HCT116 (cell line): ENCODE measurements around the gene DCP1A. TPM values are rescaled to one million over a fixed set of nuclear protein-coding genes. Genes with fewer than 3 reads are reported as not detected.

Experiments
- ATAC-seq: fragments of 200-7000 bp; cut with Tn5 transposase; 2 replicates; pipeline ENCODE4 v1.9.1; 2020; ENCODE audit warnings: mild to moderate bottlenecking, moderate library complexity
- BruUV-seq: library from RNA; stranded (reverse); fragments of 400-500 nt; replicated peaks from 2 replicates; lab custom pipeline; 2021; lab: Mats Ljungman, UMichigan
- CTCF ChIA-PET: fragments of 300-600 bp; sonication (Branson Sonifier 250); formaldehyde crosslinking; loops from one replicate; lab custom pipeline; 2021; ENCODE audit warnings: antibody characterized with exemption; lab: Charles Lee
- POLR2A ChIA-PET: fragments of 300-600, 350-600 bp; sonication (Branson Sonifier 250); formaldehyde crosslinking; loops from one replicate; lab custom pipeline; 2021; ENCODE audit warnings: antibody characterized with exemption; lab: Charles Lee
- RAD21 ChIA-PET, 2 experiments: fragments of 300-600 bp; sonication (Branson Sonifier 250); formaldehyde crosslinking; loops; one replicate each; lab custom pipeline; 2023; ENCODE audit warnings: low total read pairs in 2 of 2; ENCODE audit not compliant: uncharacterized antibody in 2 of 2, unreplicated experiment in 2 of 2, low non-redundant PET in 1 of 2; lab: Charles Lee
- DNase-seq: peaks from one replicate; pipeline ENCODE4 v3.0.0-alpha.2; 2010; ENCODE audit warnings: low read depth, low spot score
- H2AFZ ChIP-seq: fragments of 200-600 bp; shearing (Covaris generic), sonication (generic); 2 replicates; pipeline ENCODE4 v1.6.1; 2017; ENCODE audit warnings: low read depth, mixed run types, mixed read lengths, antibody characterized with exemption, low read length; ENCODE audit not compliant: poor library complexity, severe bottlenecking
- H3K27ac ChIP-seq: 2 replicates; pipeline ENCODE4 v1.5.1; 2012; ENCODE audit warnings: low read depth, low read length
- H3K27me3 ChIP-seq: fragments of 200-600 bp; sonication (generic); 2 replicates; pipeline ENCODE4 v1.6.1; 2016; ENCODE audit warnings: mixed run types, low read length, mixed read lengths; ENCODE audit not compliant: insufficient read depth
- H3K36me3 ChIP-seq, 2 experiments: fragments of 200-500 bp in 1 of 2; fragments of 200-600 bp in 1 of 2; sonication (Bioruptor generic) in 1 of 2; sonication (generic) in 1 of 2; 2 replicates each; pipeline versions ENCODE4 v1.5.1 to v1.6.1; 2014 to 2016; ENCODE audit warnings: low read length in 2 of 2, inconsistent platforms in 1 of 2, mixed read lengths in 1 of 2, mixed run types in 1 of 2; ENCODE audit not compliant: insufficient read depth in 2 of 2, control insufficient read depth in 1 of 2
- H3K4me1 ChIP-seq, 2 experiments: fragments of 200-600 bp in 1 of 2; sonication (generic) in 1 of 2; 2 replicates each; pipeline versions ENCODE4 v1.5.1 to v1.6.1; 2012 to 2017; ENCODE audit warnings: low read length in 2 of 2, inconsistent platforms in 1 of 2, mild to moderate bottlenecking in 1 of 2, mixed read lengths in 1 of 2, mixed run types in 1 of 2, moderate library complexity in 1 of 2; ENCODE audit not compliant: insufficient read depth in 2 of 2, control insufficient read depth in 1 of 2
- H3K4me2 ChIP-seq: fragments of 200-600 bp; sonication (generic); 2 replicates; pipeline ENCODE4 v1.6.1; 2017; ENCODE audit warnings: mixed run types, low read length, mixed read lengths
- H3K4me3 ChIP-seq, 2 experiments: fragments of 200-600 bp in 1 of 2; sonication (generic) in 1 of 2; replicated peaks in 1 of 2; 2 replicates each; pipeline ENCODE4 v1.5.1; 2011 to 2016; ENCODE audit warnings: low read length in 2 of 2, control low read depth in 1 of 2, low read depth in 1 of 2, mild to moderate bottlenecking in 1 of 2, mixed read lengths in 1 of 2, mixed run types in 1 of 2
- H3K79me2 ChIP-seq: fragments of 200-600 bp; sonication (generic); 2 replicates; pipeline ENCODE4 v1.6.1; 2017; ENCODE audit warnings: mild to moderate bottlenecking, mixed run types, low read length, moderate library complexity, mixed read lengths; ENCODE audit not compliant: insufficient read depth
- H3K9ac ChIP-seq: fragments of 200-600 bp; sonication (generic); 2 replicates; pipeline ENCODE4 v1.6.1; 2016; ENCODE audit warnings: low read length, mixed read lengths
- H3K9me2 ChIP-seq: fragments of 200-600 bp; sonication (generic), shearing (Covaris generic); 2 replicates; pipeline ENCODE4 v1.6.1; 2017; ENCODE audit warnings: mixed run types, mild to moderate bottlenecking, moderate library complexity; ENCODE audit not compliant: insufficient read depth
- H3K9me3 ChIP-seq, 2 experiments: fragments of 200-500 bp in 1 of 2; fragments of 200-600 bp in 1 of 2; sonication (Bioruptor generic) in 1 of 2; sonication (generic) in 1 of 2; 2 replicates each; pipeline ENCODE4 v1.6.1; 2014 to 2017; ENCODE audit warnings: low read length in 2 of 2, mixed read lengths in 2 of 2, inconsistent platforms in 1 of 2, low read depth in 1 of 2, mild to moderate bottlenecking in 1 of 2, mixed run types in 1 of 2, moderate library complexity in 1 of 2; ENCODE audit not compliant: control insufficient read depth in 1 of 2, insufficient read depth in 1 of 2
- H4K20me1 ChIP-seq: fragments of 200-600 bp; sonication (generic), shearing (Covaris generic); 2 replicates; pipeline ENCODE4 v1.6.1; 2017; ENCODE audit warnings: mixed run types, mild to moderate bottlenecking, moderate library complexity; ENCODE audit not compliant: insufficient read depth
- CBX3 ChIP-seq: IDR thresholded peaks from 2 replicates; pipeline ENCODE4 v1.6.1; 2012; ENCODE audit warnings: low read depth
- CEBPB ChIP-seq: IDR thresholded peaks from 2 replicates; pipeline ENCODE4 v1.6.1; 2012; ENCODE audit warnings: low read depth
- EGR1 ChIP-seq: IDR thresholded peaks from 2 replicates; pipeline ENCODE4 v1.6.1; 2012; ENCODE audit warnings: low read depth
- EZH2phosphoT487 ChIP-seq: fragments of 200-600 bp; IDR thresholded peaks from 2 replicates; pipeline ENCODE4 v1.6.1; 2018; ENCODE audit warnings: antibody characterized with exemption, borderline replicate concordance
- FOSL1 ChIP-seq: IDR thresholded peaks from 2 replicates; pipeline ENCODE4 v1.6.1; 2012; ENCODE audit warnings: low read depth
- JUND ChIP-seq: IDR thresholded peaks from 2 replicates; pipeline ENCODE4 v1.6.1; 2012
- MAX ChIP-seq: IDR thresholded peaks from 2 replicates; pipeline ENCODE4 v1.6.1; 2012
- POLR2A ChIP-seq: IDR thresholded peaks from 2 replicates; pipeline ENCODE4 v1.7.0; 2011; ENCODE audit warnings: borderline replicate concordance; ENCODE audit not compliant: insufficient read depth, insufficient read length; ENCODE audit errors: extremely low read depth
- RAD21 ChIP-seq: IDR thresholded peaks from 2 replicates; pipeline ENCODE4 v1.6.1; 2012; ENCODE audit warnings: low read depth, mild to moderate bottlenecking
- REST ChIP-seq: IDR thresholded peaks from 2 replicates; pipeline ENCODE4 v1.6.1; 2012; ENCODE audit warnings: low read depth
- SP1 ChIP-seq: IDR thresholded peaks from 2 replicates; pipeline ENCODE4 v1.6.1; 2012; ENCODE audit warnings: low read depth
- SRF ChIP-seq: IDR thresholded peaks from 2 replicates; pipeline ENCODE4 v1.6.1; 2012; ENCODE audit warnings: low read depth
- YY1 ChIP-seq: IDR thresholded peaks from 2 replicates; pipeline ENCODE4 v1.6.1; 2011; ENCODE audit warnings: low read length, low read depth, moderate library complexity, mild to moderate bottlenecking; ENCODE audit not compliant: insufficient replicate concordance; ENCODE audit errors: extremely low read depth
- ZBTB33 ChIP-seq: IDR thresholded peaks from 2 replicates; pipeline ENCODE4 v1.6.1; 2011; ENCODE audit warnings: mild to moderate bottlenecking, low read length, moderate library complexity; ENCODE audit not compliant: insufficient replicate concordance; ENCODE audit errors: extremely low read depth
- ZFX ChIP-seq: fragments of 450-650 bp; IDR thresholded peaks from 2 replicates; pipeline ENCODE4 v1.6.1; 2017
- intact Hi-C: fragments of 100-400 bp; cut with micrococcal nuclease; formaldehyde crosslinking; loops from 2 replicates; pipeline ENCODE4 v1.10.0; 2022
- total RNA-seq: library from RNA; stranded (reverse); gene quantifications from one replicate; pipeline ENCODE4 v1.2.1, GENCODE V29; 2021; ENCODE audit not compliant: unreplicated experiment
- TF ChIP-seq, protein P1 (sequence below): IDR thresholded peaks from 2 replicates; pipeline ENCODE4 v1.6.1; 2012

Gene DCP1A
- total RNA-seq, 1 experiment from 2014 or later, result 33.2 TPM

DNA sequence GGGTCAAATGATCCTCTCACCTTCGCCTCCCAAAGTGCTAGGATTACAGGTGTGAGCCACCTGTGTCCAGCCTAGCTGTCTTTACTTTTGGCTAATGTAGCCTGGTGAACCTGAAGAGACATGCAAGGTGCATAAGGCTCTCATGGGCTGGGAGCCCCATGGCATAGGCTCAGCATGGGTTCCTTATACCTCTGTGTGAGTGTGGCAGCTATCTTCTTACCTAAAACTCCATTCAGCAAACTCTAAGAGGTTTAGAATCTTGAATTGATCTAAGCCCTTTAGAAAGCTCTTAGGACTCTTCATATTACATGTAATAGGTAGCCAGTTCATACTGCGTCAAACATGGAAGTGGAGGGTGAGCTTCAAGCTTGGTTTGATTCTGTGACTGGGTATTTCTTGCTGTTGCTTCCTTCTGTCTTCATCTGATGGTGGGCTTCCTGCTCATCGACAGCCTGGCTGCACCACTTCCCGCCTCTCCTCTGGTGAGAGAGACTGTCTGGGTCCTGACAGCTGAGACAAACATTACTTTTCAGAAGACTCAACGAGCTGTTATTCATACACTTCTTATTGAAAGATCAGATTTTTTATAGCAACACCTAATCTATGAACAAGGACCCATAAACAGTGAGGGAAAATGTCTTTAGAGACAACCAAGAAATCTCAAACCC lies 72.3 kb downstream of the DCP1A start:
- ChIA-PET CTCF (no interaction called here), POLR2A (interaction anchor here (1.0 kb wide), 1 partner anchor 38 kb away, joined by 3 read pairs; no protein-coding TSS in a partner anchor), RAD21 (no interaction called here)
- no peaks in the 10 kb centered on the region for H3K36me3 ChIP-seq
- ATAC-seq, result no peak
- no peaks in the 10 kb centered on the region for H3K27me3 ChIP-seq
- H3K4me2 ChIP-seq, result no peak overlapping the region
- no TSS peak for BruUV-seq
- H3K4me3 ChIP-seq, result no peak overlapping the region
- DNase-seq, result no peak
- H2AFZ ChIP-seq, result no peak overlapping the region
- TF ChIP-seq ZBTB33 (no peak), CBX3 (no peak)
- TF ChIP-seq, protein P1, sequence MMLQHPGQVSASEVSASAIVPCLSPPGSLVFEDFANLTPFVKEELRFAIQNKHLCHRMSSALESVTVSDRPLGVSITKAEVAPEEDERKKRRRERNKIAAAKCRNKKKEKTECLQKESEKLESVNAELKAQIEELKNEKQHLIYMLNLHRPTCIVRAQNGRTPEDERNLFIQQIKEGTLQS, result no peak
- intact Hi-C loops, result no loop called here
- H4K20me1 ChIP-seq, result no peaks in the 10 kb centered on the region
- no peak overlapping the region for H3K9ac ChIP-seq
- no peaks in the 10 kb centered on the region for H3K9me3 ChIP-seq
- no peaks in the 10 kb centered on the region for H3K9me2 ChIP-seq
- no peak overlapping the region for H3K27ac ChIP-seq
- peaks cover 14 to 20% of the 10 kb centered on the region in 2 experiments for H3K4me1 ChIP-seq
- no peaks in the 10 kb centered on the region for H3K79me2 ChIP-seq

GRCh38 chr3:53273146-53273670 lies 74.1 kb downstream of the DCP1A start:
- no peaks in the 10 kb centered on the region for H3K27me3 ChIP-seq
- H3K9me3 ChIP-seq, result no peaks in the 10 kb centered on the region
- ChIA-PET POLR2A (no interaction called here), CTCF (no interaction called here), RAD21 (no interaction called here)
- no peak for ATAC-seq
- H3K36me3 ChIP-seq, result no peaks in the 10 kb centered on the region
- no peaks in the 10 kb centered on the region for H3K79me2 ChIP-seq
- H2AFZ ChIP-seq, result no peak overlapping the region
- H3K9me2 ChIP-seq, result no peaks in the 10 kb centered on the region
- no peak for DNase-seq
- H3K9ac ChIP-seq, result no peak overlapping the region
- H3K27ac ChIP-seq, result no peak overlapping the region
- intact Hi-C loops, result no loop called here
- H3K4me2 ChIP-seq, result no peak overlapping the region
- TF ChIP-seq MAX (no peak), FOSL1 (no peak), CEBPB (no peak), REST (no peak), JUND (no peak), YY1 (no peak), EGR1 (no peak), EZH2phosphoT487 (no peak), SRF (no peak), RAD21 (no peak), SP1 (no peak), ZFX (no peak), POLR2A (no peak)
- H3K4me1 ChIP-seq, result peaks cover 26 to 38% of the 10 kb centered on the region in 2 experiments
- no TSS peak for BruUV-seq
- no peaks in the 10 kb centered on the region for H4K20me1 ChIP-seq
- H3K4me3 ChIP-seq, result no peak overlapping the region
